ENCODE measurements around the gene RIOX2. TPM values are rescaled to one million over a fixed set of nuclear protein-coding genes. Genes with fewer than 3 reads are reported as not detected.

The RIOX2 gene
- total RNA-seq, 2 experiments from 2014 or later: 47.9 to 82.1 TPM

- ATAC-seq (peak; percentile 65), DNase-seq (no peak)
- H3K27me3 Mint-ChIP-seq: peaks cover 3% of the 10 kb centered on the region
- peak overlapping the region; percentile 82 for H3K27ac Mint-ChIP-seq
- H3K36me3 Mint-ChIP-seq: peaks cover 13% of the 10 kb centered on the region
- CTCF ChIA-PET: interaction anchor here (0.7 to 2.3 kb wide), 2 partner anchors 9 to 19 kb away, joined by 5 to 7 read pairs; no protein-coding TSS in a partner anchor
- H3K9me3 Mint-ChIP-seq (ENCODE audit: low read depth): no peaks in the 10 kb centered on the region
- H3K4me3 Mint-ChIP-seq: no peak overlapping the region
- peaks cover 28% of the 10 kb centered on the region for H3K4me1 Mint-ChIP-seq
These were observed 31.2 kb upstream of the RIOX2 start for GRCh38 chr3:98003306-98003969.

- CTCF ChIA-PET: interaction anchor here (0.7 kb wide), 1 partner anchor 10 kb away, joined by 5 read pairs; no protein-coding TSS in a partner anchor
- peaks cover 24% of the 10 kb centered on the region for H3K4me1 Mint-ChIP-seq
- no peak overlapping the region for H3K4me3 Mint-ChIP-seq
- H3K36me3 Mint-ChIP-seq: peaks cover 13% of the 10 kb centered on the region
- H3K27ac Mint-ChIP-seq: no peak overlapping the region
- ATAC-seq (no peak), DNase-seq (no peak)
- peaks cover 3% of the 10 kb centered on the region for H3K27me3 Mint-ChIP-seq
- H3K9me3 Mint-ChIP-seq (ENCODE audit: low read depth): no peaks in the 10 kb centered on the region
These were observed 30.5 kb upstream of the RIOX2 start for GRCh38 chr3:98002717-98003116.

- no peak for ATAC-seq
- DNase-seq: no peak
- no peak overlapping the region for H3K27ac Mint-ChIP-seq
- peaks cover 13% of the 10 kb centered on the region for H3K36me3 Mint-ChIP-seq
- CTCF ChIA-PET: interaction anchor here (1.1 to 1.7 kb wide), 2 partner anchors 8 to 14 kb away, joined by 3 to 5 read pairs; no protein-coding TSS in a partner anchor
- peaks cover 19% of the 10 kb centered on the region for H3K4me1 Mint-ChIP-seq
- peaks cover 3% of the 10 kb centered on the region for H3K27me3 Mint-ChIP-seq
- H3K9me3 Mint-ChIP-seq (ENCODE audit: low read depth): no peaks in the 10 kb centered on the region
- H3K4me3 Mint-ChIP-seq: no peak overlapping the region
These were observed 27.8 kb upstream of the RIOX2 start for GRCh38 chr3:97999994-98000393.

GRCh38 chr3:97999103-97999502 lies 26.9 kb upstream of the RIOX2 start:
- Mint-ChIP-seq H3K9me3 (ENCODE audit: low read depth) (no peaks in the 10 kb centered on the region), H3K27me3 (peaks cover 3% of the 10 kb centered on the region), H3K27ac (no peak overlapping the region), H3K4me1 (peaks cover 18% of the 10 kb centered on the region), H3K4me3 (no peak overlapping the region), H3K36me3 (peaks cover 13% of the 10 kb centered on the region)
- CTCF ChIA-PET: interaction anchor here (1.1 to 1.7 kb wide), 3 partner anchors 9 to 25 kb away, joined by 3 to 5 read pairs (median 3); no protein-coding TSS in a partner anchor
- DNase-seq (no peak), ATAC-seq (no peak)

- CTCF ChIA-PET: interaction anchor here (0.7 kb wide), 1 partner anchor 26 kb away, joined by 3 read pairs; no protein-coding TSS in a partner anchor
- Mint-ChIP-seq H3K27ac (no peak overlapping the region), H3K9me3 (ENCODE audit: low read depth) (no peaks in the 10 kb centered on the region), H3K36me3 (peaks cover 8% of the 10 kb centered on the region), H3K4me3 (no peak overlapping the region), H3K4me1 (peaks cover 7% of the 10 kb centered on the region), H3K27me3 (peaks cover 3% of the 10 kb centered on the region)
- DNase-seq: no peak
- no peak for ATAC-seq
These were observed 24.8 kb upstream of the RIOX2 start for GRCh38 chr3:97996988-97997387.

- H3K27me3 Mint-ChIP-seq: peaks cover 3% of the 10 kb centered on the region
- peaks cover 2% of the 10 kb centered on the region for H3K36me3 Mint-ChIP-seq
- ATAC-seq: no peak
- no peak overlapping the region for H3K27ac Mint-ChIP-seq
- DNase-seq: no peak
- H3K4me3 Mint-ChIP-seq: no peak overlapping the region
- no peaks in the 10 kb centered on the region for H3K9me3 Mint-ChIP-seq (ENCODE audit: low read depth)
- peaks cover 26% of the 10 kb centered on the region for H3K4me1 Mint-ChIP-seq
- CTCF ChIA-PET: no interaction called here
These were observed 22.2 kb upstream of the RIOX2 start for GRCh38 chr3:97994328-97994945.

- DNase-seq: no peak
- no peaks in the 10 kb centered on the region for H3K27me3 Mint-ChIP-seq
- H3K4me3 Mint-ChIP-seq: no peak overlapping the region
- H3K27ac Mint-ChIP-seq: no peak overlapping the region
- no peak for ATAC-seq
- H3K4me1 Mint-ChIP-seq: peaks cover 26% of the 10 kb centered on the region
- peaks cover 2% of the 10 kb centered on the region for H3K9me3 Mint-ChIP-seq (ENCODE audit: low read depth)
- CTCF ChIA-PET: interaction anchor here (1.2 kb wide), 1 partner anchor 29 kb away, joined by 3 read pairs; no protein-coding TSS in a partner anchor
- H3K36me3 Mint-ChIP-seq: peaks cover 2% of the 10 kb centered on the region
These were observed 21.3 kb upstream of the RIOX2 start for GRCh38 chr3:97993526-97993925.

GRCh38 chr3:97992547-97993173 lies 20.4 kb upstream of the RIOX2 start:
- no peak for ATAC-seq
- H3K4me3 Mint-ChIP-seq: no peak overlapping the region
- H3K4me1 Mint-ChIP-seq: peaks cover 28% of the 10 kb centered on the region
- DNase-seq: no peak
- H3K36me3 Mint-ChIP-seq: peaks cover 8% of the 10 kb centered on the region
- peaks cover 5% of the 10 kb centered on the region for H3K9me3 Mint-ChIP-seq (ENCODE audit: low read depth)
- H3K27me3 Mint-ChIP-seq: no peaks in the 10 kb centered on the region
- peak overlapping the region; percentile 36 for H3K27ac Mint-ChIP-seq
- CTCF ChIA-PET: interaction anchor here (1.2 kb wide), 1 partner anchor 30 kb away, joined by 3 read pairs; no protein-coding TSS in a partner anchor

GRCh38 chr3:97991293-97991682 lies 19.1 kb upstream of the RIOX2 start:
- ATAC-seq (peak; percentile 74), DNase-seq (no peak)
- Mint-ChIP-seq H3K9me3 (ENCODE audit: low read depth) (peaks cover 5% of the 10 kb centered on the region), H3K4me3 (peak overlapping the region; percentile 40), H3K4me1 (peaks cover 21% of the 10 kb centered on the region), H3K27me3 (no peaks in the 10 kb centered on the region), H3K27ac (peak overlapping the region; percentile 73), H3K36me3 (peaks cover 13% of the 10 kb centered on the region)
- CTCF ChIA-PET: interaction anchor here (0.7 to 1.0 kb wide), 2 partner anchors 22 to 27 kb away, joined by 3 to 5 read pairs; no protein-coding TSS in a partner anchor

GRCh38 chr3:97990624-97991292 lies 18.5 kb upstream of the RIOX2 start:
- CTCF ChIA-PET: interaction anchor here (1.0 kb wide), 1 partner anchor 26 kb away, joined by 5 read pairs; no protein-coding TSS in a partner anchor
- Mint-ChIP-seq H3K4me3 (peak overlapping the region; percentile 40), H3K36me3 (peaks cover 13% of the 10 kb centered on the region), H3K4me1 (peaks cover 21% of the 10 kb centered on the region), H3K9me3 (ENCODE audit: low read depth) (peaks cover 5% of the 10 kb centered on the region), H3K27ac (peak overlapping the region; percentile 73), H3K27me3 (no peaks in the 10 kb centered on the region)
- no peak for ATAC-seq
- DNase-seq: no peak

- peaks cover 3% of the 10 kb centered on the region for H3K27me3 Mint-ChIP-seq
- CTCF ChIA-PET: no interaction called here
- no peak overlapping the region for H3K4me3 Mint-ChIP-seq
- H3K27ac Mint-ChIP-seq: no peak overlapping the region
- DNase-seq: no peak
- H3K36me3 Mint-ChIP-seq: peaks cover 20% of the 10 kb centered on the region
- H3K9me3 Mint-ChIP-seq (ENCODE audit: low read depth): peaks cover 5% of the 10 kb centered on the region
- ATAC-seq: no peak
- peaks cover 21% of the 10 kb centered on the region for H3K4me1 Mint-ChIP-seq
These were observed 16.7 kb upstream of the RIOX2 start for GRCh38 chr3:97988784-97989568.

- H3K36me3 Mint-ChIP-seq: peaks cover 24% of the 10 kb centered on the region
- ATAC-seq (no peak), DNase-seq (no peak)
- H3K27ac Mint-ChIP-seq: no peak overlapping the region
- no peak overlapping the region for H3K4me3 Mint-ChIP-seq
- peaks cover 3% of the 10 kb centered on the region for H3K27me3 Mint-ChIP-seq
- peaks cover 5% of the 10 kb centered on the region for H3K9me3 Mint-ChIP-seq (ENCODE audit: low read depth)
- peaks cover 32% of the 10 kb centered on the region for H3K4me1 Mint-ChIP-seq
- CTCF ChIA-PET: interaction anchor here (1.2 kb wide), 1 partner anchor 9 kb away, joined by 3 read pairs; no protein-coding TSS in a partner anchor
These were observed 15.1 kb upstream of the RIOX2 start for GRCh38 chr3:97987306-97987705.

Data from activated CD8-positive, alpha-beta memory T cell treated with anti-CD3 and anti-CD28 coated beads, Interleukin-2, amount 10 ng/mL, durations not matched to agents 7 days and 5 days (primary cell).